Ovary (tissue), 9 donors: Measurements from ENCODE around the gene MAN1A1. TPM values are rescaled to one million over a fixed set of nuclear protein-coding genes. Genes with fewer than 3 reads are reported as not detected.

Source experiments
- DNase-seq, 5 donors: peaks; one replicate each; pipeline ENCODE4 v3.0.0-alpha.2; 2019 to 2020
- H3K27ac ChIP-seq, 2 donors: fragments of 200-600 bp; one replicate each; pipeline versions ENCODE4 v1.5.1 to v1.8.0; 2019 to 2022
- H3K27me3 ChIP-seq: fragments of 200-600 bp; one replicate; pipeline ENCODE4 v1.8.0; 2022
- H3K36me3 ChIP-seq: fragments of 200-600 bp; sonication (generic); one replicate; pipeline ENCODE4 v1.5.1; 2019
- H3K4me1 ChIP-seq: one replicate; pipeline ENCODE4 v1.8.1; 2013; ENCODE audit warnings: mild to moderate bottlenecking, moderate library complexity; ENCODE audit not compliant: insufficient read depth
- H3K4me3 ChIP-seq: fragments of 200-600 bp; sonication (generic); one replicate; pipeline ENCODE4 v1.5.1; 2017
- H3K9me3 ChIP-seq, 2 donors: fragments of 200-600 bp in 1 of 2; sonication (generic) in 1 of 2; one replicate each; pipeline versions ENCODE4 v1.5.1 to v1.8.1; 2013 to 2019; ENCODE audit warnings: mild to moderate bottlenecking in 1 of 2, moderate library complexity in 1 of 2
- EP300 ChIP-seq: sonication (generic); formaldehyde crosslinking; IDR thresholded peaks from one replicate; pipeline ENCODE4 v1.6.1; 2017; ENCODE audit warnings: antibody characterized with exemption
- POLR2A ChIP-seq: fragments of 450-650 bp; IDR thresholded peaks from one replicate; pipeline ENCODE4 v1.6.1; 2017; ENCODE audit warnings: antibody characterized with exemption, mild to moderate bottlenecking, moderate library complexity
- WGBS, 3 donors: extraction: QIAGEN DNeasy Blood & Tissue Kit in 1 of 3; methylation state at CpG; one replicate each; pipeline versions ENCODE4 v1.1.5 to v1.1.7; 2013 to 2017; 5-methylcytosine and 5-hydroxymethylcytosine counted together
- intact Hi-C, 4 donors: fragments of 100-400 bp; cut with DNase I; formaldehyde crosslinking; loops; one replicate each; pipeline versions ENCODE4 v1.11.0 to v1.15.1; 2022 to 2023
- polyA plus RNA-seq, 2 donors: library from polyadenylated mRNA; stranded (reverse); fragments of 200-250 nt in 1 of 2; fragments of 350-450 nt in 1 of 2; fragmentation: Illumina TruSeq in 1 of 2; extraction: RNeasy Lipid Tissue Mini Kit (QIAGEN cat#74804) in 1 of 2; gene quantifications; one replicate each; pipeline ENCODE4 v1.2.3, GENCODE V29; 2013 to 2014
- total RNA-seq, 7 donors: library from RNA; depleted of rRNA in 2 of 7; stranded (reverse); fragments of >200 nt in 2 of 7; fragmentation: NEBNext Ultra II Directional in 3 of 7; extraction: Animal tissue kit (Norgen Biotek cat#: 25700) in 3 of 7; gene quantifications; one replicate each; pipeline versions ENCODE4 v1.1.0 to v1.2.4, GENCODE V29; 2016 to 2023
- TF ChIP-seq, protein P1 (sequence below), 3 donors: fragments of 450-650 bp in 2 of 3; fragments of 200-600 bp in 1 of 3; IDR thresholded peaks; one replicate each; pipeline versions ENCODE4 v1.5.1 to v1.8.0; 2016 to 2022; ENCODE audit warnings: antibody characterized with exemption in 3 of 3, mild to moderate bottlenecking in 1 of 3
- donor health status: DM: no; HTN: no; CAD: no; lungs with moderate emphysema.
- donor health status: DM: no; HTN: no; CAD: no.
- donor health status: Bipolar disorder and iron deficiency.
- donor health status: DM: yes; HTN: yes; CAD: no.
- donor health status: DM: no; HTN: no; CAD: no.
- donor health status: DM: yes; HTN: yes; CAD: no.

MAN1A1 gene
- total and polyA plus RNA-seq, 9 donors = 22.1 to 49.6 (median 31.8) TPM

DNA sequence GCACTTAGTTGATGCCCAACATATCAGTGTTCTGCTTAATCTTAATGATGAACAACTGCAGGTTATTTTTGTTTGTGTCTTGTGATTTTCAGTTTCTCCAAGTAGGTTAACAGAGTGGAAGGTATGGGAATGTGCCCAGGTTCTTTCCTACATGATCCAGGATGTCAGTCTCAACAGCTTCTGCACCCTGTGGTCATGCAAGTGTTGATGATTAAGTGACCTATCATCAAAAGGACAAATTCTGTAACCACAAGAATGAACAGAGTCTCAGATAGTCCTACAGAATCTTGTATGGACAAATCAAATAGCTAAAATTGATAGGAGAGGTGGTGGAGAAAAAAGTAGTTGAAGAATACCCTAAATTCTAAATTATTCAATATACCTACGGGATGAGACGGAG lies 26.1 kb downstream of the MAN1A1 start:
- H3K4me1 ChIP-seq = no peaks in the 10 kb centered on the region
- TF ChIP-seq POLR2A (no peak), EP300 (no peak)
- TF ChIP-seq, protein P1, sequence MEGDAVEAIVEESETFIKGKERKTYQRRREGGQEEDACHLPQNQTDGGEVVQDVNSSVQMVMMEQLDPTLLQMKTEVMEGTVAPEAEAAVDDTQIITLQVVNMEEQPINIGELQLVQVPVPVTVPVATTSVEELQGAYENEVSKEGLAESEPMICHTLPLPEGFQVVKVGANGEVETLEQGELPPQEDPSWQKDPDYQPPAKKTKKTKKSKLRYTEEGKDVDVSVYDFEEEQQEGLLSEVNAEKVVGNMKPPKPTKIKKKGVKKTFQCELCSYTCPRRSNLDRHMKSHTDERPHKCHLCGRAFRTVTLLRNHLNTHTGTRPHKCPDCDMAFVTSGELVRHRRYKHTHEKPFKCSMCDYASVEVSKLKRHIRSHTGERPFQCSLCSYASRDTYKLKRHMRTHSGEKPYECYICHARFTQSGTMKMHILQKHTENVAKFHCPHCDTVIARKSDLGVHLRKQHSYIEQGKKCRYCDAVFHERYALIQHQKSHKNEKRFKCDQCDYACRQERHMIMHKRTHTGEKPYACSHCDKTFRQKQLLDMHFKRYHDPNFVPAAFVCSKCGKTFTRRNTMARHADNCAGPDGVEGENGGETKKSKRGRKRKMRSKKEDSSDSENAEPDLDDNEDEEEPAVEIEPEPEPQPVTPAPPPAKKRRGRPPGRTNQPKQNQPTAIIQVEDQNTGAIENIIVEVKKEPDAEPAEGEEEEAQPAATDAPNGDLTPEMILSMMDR (IDR thresholded peaks at IDR 0.05) = no peak
- intact Hi-C loops = no loop called here
- no peaks in the 10 kb centered on the region for H3K9me3 ChIP-seq
- H3K4me3 ChIP-seq = no peak overlapping the region
- DNase-seq = no peak
- H3K36me3 ChIP-seq = no peaks in the 10 kb centered on the region
- WGBS, 3 donors = 97 to 99% (median 98%) methylated on average over 2 of the region's 2 CpGs
- no peak overlapping the region for H3K27ac ChIP-seq
- no peaks in the 10 kb centered on the region for H3K27me3 ChIP-seq

DNA sequence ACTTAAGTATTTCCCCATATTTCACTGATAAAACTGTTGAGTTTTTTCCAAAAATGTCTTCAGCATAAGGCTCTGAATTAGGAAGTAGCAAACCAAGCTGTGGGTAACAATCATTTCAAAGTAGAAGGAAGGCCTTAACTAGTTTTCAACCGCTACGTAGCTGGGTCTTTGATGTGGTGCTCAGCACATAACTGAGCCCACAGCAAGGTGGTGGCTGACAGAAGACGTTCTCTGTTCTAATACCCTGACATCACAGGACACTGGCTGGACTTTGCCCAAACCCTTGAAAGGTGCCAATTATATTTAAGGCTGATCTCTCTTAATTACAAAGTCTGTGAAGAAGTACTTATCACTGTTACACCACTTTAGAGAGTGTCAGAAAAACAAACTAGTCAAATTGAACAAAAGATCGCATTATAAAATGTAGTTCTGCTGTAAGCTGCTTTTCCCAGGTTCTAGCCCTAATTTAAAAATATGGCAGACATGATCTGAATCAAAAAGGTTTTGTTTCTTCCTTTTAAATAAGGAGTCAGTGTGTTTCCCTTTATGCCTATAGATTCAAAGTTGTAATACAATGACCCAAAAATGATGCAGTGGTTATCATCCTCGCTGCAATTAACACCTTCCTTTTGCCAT lies 26.7 kb downstream of the MAN1A1 start:
- no peaks in the 10 kb centered on the region for H3K36me3 ChIP-seq
- DNase-seq = no peak
- no peaks in the 10 kb centered on the region for H3K27me3 ChIP-seq
- no peak overlapping the region for H3K27ac ChIP-seq
- intact Hi-C loops = no loop called here
- no peaks in the 10 kb centered on the region for H3K9me3 ChIP-seq
- WGBS, 3 donors = 93 to 97% (median 96%) methylated on average over 5 of the region's 5 CpGs
- no peak overlapping the region for H3K4me3 ChIP-seq
- TF ChIP-seq, protein P1 (IDR thresholded peaks at IDR 0.05) = no peak
- TF ChIP-seq EP300 = no peak
- no peak for TF ChIP-seq POLR2A
- H3K4me1 ChIP-seq = no peaks in the 10 kb centered on the region

DNA sequence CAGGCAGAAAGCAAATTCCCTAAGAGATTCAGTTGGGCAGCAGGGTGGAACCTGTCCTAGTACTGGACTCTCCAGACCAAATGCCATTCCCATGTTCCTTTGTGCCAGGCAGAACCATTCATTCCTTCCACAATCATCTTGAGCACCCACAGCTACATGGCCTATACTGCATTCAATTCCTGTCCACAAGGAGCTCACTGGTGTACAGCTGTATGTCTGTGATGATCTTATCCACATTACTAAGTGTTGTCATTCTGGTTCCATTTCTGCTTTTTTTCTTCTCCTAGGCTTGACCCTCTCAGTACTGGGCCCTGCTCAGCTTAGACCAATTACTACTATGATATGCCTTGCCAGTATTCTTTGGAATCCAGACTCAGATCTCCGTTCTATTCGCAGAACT lies 27.5 kb downstream of the MAN1A1 start:
- 97 to 98% (median 98%) methylated on average over 2 of the region's 2 CpGs for WGBS, 3 donors
- Histone ChIP-seq H3K36me3 (no peaks in the 10 kb centered on the region), H3K27ac (no peak overlapping the region), H3K4me3 (no peak overlapping the region), H3K27me3 (no peaks in the 10 kb centered on the region), H3K4me1 (no peaks in the 10 kb centered on the region), H3K9me3 (no peaks in the 10 kb centered on the region)
- no peak for DNase-seq
- intact Hi-C loops = no loop called here
- TF ChIP-seq EP300 = no peak
- TF ChIP-seq POLR2A = no peak
- TF ChIP-seq, protein P1 (IDR thresholded peaks at IDR 0.05) = no peak

GRCh38 chr6:119319694-119320093 lies 29.9 kb downstream of the MAN1A1 start:
- no peak overlapping the region for H3K4me3 ChIP-seq
- H3K36me3 ChIP-seq = no peaks in the 10 kb centered on the region
- H3K27me3 ChIP-seq = no peaks in the 10 kb centered on the region
- no peaks in the 10 kb centered on the region for H3K4me1 ChIP-seq
- no peaks in the 10 kb centered on the region for H3K9me3 ChIP-seq
- TF ChIP-seq EP300 (no peak), POLR2A (no peak)
- TF ChIP-seq, protein P1 (IDR thresholded peaks at IDR 0.05) = no peak
- no peak overlapping the region for H3K27ac ChIP-seq
- intact Hi-C loops = no loop called here
- 98 to 99% (median 99%) methylated on average over 2 of the region's 2 CpGs for WGBS, 3 donors
- no peak for DNase-seq
